ENCODE results near the gene PACSIN1.

DNA sequence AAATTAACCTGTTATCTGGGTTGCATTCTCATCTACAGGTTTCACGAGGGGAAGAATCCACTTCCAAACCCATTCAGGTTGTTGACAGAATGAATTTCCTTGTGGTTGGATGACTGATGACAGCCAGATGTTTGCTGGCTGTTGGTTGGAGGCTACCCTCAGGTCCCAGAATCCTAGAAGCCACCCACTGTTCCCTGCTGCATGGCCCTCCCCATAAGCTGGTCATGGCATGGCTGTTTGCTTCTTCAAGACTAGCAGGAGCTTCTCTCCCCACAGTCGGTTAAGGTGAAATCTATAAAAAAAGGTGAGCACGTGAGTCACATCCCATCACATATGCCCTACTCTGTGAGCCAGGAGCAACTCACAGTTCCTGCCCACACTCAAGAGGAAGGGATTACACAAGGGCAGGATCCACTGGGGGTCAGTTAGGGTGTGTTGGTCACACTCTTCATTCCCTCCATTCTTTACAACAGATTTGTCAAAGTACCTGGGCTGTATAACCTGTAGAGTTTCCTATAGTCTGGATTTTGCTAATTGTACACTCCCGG lies 20.5 kb upstream of the PACSIN1 start:
- TF ChIP-seq, protein P1, sequence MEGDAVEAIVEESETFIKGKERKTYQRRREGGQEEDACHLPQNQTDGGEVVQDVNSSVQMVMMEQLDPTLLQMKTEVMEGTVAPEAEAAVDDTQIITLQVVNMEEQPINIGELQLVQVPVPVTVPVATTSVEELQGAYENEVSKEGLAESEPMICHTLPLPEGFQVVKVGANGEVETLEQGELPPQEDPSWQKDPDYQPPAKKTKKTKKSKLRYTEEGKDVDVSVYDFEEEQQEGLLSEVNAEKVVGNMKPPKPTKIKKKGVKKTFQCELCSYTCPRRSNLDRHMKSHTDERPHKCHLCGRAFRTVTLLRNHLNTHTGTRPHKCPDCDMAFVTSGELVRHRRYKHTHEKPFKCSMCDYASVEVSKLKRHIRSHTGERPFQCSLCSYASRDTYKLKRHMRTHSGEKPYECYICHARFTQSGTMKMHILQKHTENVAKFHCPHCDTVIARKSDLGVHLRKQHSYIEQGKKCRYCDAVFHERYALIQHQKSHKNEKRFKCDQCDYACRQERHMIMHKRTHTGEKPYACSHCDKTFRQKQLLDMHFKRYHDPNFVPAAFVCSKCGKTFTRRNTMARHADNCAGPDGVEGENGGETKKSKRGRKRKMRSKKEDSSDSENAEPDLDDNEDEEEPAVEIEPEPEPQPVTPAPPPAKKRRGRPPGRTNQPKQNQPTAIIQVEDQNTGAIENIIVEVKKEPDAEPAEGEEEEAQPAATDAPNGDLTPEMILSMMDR (conservative IDR thresholded peaks at IDR 0.05; ENCODE audit: low read depth, low read length), result no peak
- TF ChIP-seq POLR2A (IDR thresholded peaks at IDR 0.05; ENCODE audit: low read depth, low read length) (no peak), CEBPB (IDR thresholded peaks at IDR 0.05; ENCODE audit: low read depth, low read length) (no peak), MXI1 (IDR thresholded peaks at IDR 0.05; ENCODE audit: borderline replicate concordance, low read depth, low read length) (no peak)
- TF ChIP-seq, protein P2, sequence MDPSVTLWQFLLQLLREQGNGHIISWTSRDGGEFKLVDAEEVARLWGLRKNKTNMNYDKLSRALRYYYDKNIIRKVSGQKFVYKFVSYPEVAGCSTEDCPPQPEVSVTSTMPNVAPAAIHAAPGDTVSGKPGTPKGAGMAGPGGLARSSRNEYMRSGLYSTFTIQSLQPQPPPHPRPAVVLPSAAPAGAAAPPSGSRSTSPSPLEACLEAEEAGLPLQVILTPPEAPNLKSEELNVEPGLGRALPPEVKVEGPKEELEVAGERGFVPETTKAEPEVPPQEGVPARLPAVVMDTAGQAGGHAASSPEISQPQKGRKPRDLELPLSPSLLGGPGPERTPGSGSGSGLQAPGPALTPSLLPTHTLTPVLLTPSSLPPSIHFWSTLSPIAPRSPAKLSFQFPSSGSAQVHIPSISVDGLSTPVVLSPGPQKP (IDR thresholded peaks at IDR 0.05; ENCODE audit: borderline replicate concordance, low read depth, low read length), result no peak
